ENCODE data around the gene ACBD5.

The ACBD5 gene

GRCh38 chr10:27153329-27153728, 87.3 kb downstream of the ACBD5 start:
- DNase-seq (ENCODE audit: low read depth in 1 of 2, low spot score in 1 of 2), result no peak

GRCh38 chr10:27152687-27153086, 87.9 kb downstream of the ACBD5 start:
- no peak for DNase-seq (ENCODE audit: low read depth in 1 of 2, low spot score in 1 of 2)

GRCh38 chr10:27150261-27150660, 90.3 kb downstream of the ACBD5 start:
- DNase-seq (ENCODE audit: low read depth in 1 of 2, low spot score in 1 of 2), result no peak

GRCh38 chr10:27147701-27148100, 92.9 kb downstream of the ACBD5 start:
- no peak for DNase-seq (ENCODE audit: low read depth in 1 of 2, low spot score in 1 of 2)

GRCh38 chr10:27145937-27146336, 94.7 kb downstream of the ACBD5 start:
- DNase-seq (ENCODE audit: low read depth in 1 of 2, low spot score in 1 of 2), result no peak

Measured in activated T-helper 1 cell treated with anti-CD3 and anti-CD28 coated beads, Interleukin-2, amount 50 U/mL, for 16 hours (primary cell).